ENCODE results near the gene ADAMTSL1. TPM values are rescaled to one million over a fixed set of nuclear protein-coding genes. Genes with fewer than 3 reads are reported as not detected.

ADAMTSL1 gene
- total and polyA plus RNA-seq, 9 of the 15 experiments (the other 6 are each of a cell fraction or from before 2014, with no cell fraction given) = 0.01 TPM; not detected in 8

- Histone ChIP-seq H3K4me1 (replicated peaks in 1 of 2; ENCODE audit: control insufficient read depth in 2 of 2, insufficient read depth in 2 of 2, low read length in 2 of 2) (no peaks in the 10 kb centered on the region), H3K9me1 (ENCODE audit: control insufficient read depth, insufficient read depth, low read length) (no peaks in the 10 kb centered on the region), H2AFZ (ENCODE audit: low read depth, low read length) (no peak overlapping the region), H4K20me1 (replicated peaks; ENCODE audit: control insufficient read depth, insufficient read depth, low read length) (no peaks in the 10 kb centered on the region), H3K9ac (ENCODE audit: insufficient read depth in 1 of 2, low read depth in 2 of 2, low read length in 2 of 2) (no peak overlapping the region), H3K9me3 (replicated peaks; ENCODE audit: control insufficient read depth, insufficient read depth, low read depth, low read length) (no peaks in the 10 kb centered on the region), H3K36me3 (ENCODE audit: control insufficient read depth, insufficient read depth, low read length) (no peaks in the 10 kb centered on the region), H3K4me3 (no peak overlapping the region), H3K4me2 (ENCODE audit: insufficient read depth, low read length) (no peak overlapping the region), H3K27me3 (ENCODE audit: control insufficient read depth in 2 of 2, insufficient read depth in 2 of 2, low read length in 2 of 2) (peaks cover 0 to 6% of the 10 kb centered on the region in 2 experiments; a peak in 3 of 5 replicates), H3K79me2 (ENCODE audit: control insufficient read depth, insufficient read depth, low read length) (no peaks in the 10 kb centered on the region), H3K27ac (ENCODE audit: extremely low read depth, low read depth, low read length) (no peak overlapping the region)
- POLR2A ChIA-PET = no interaction called here
- CTCF ChIA-PET (ENCODE audit: low intra/inter-chr PET ratio) = no interaction called here
- intact Hi-C loops (cut with micrococcal nuclease) = no loop called here
- no peak for ATAC-seq
- no TSS peak for BruUV-seq (replicated peaks)
- in situ Hi-C loops (cut with MboI) = no loop called here
- WGBS (ENCODE audit: insufficient coverage, low coverage, missing lambda C conversion rate) = 0% methylated on average over 2 of the region's 2 CpGs
- FAIRE-seq = no peak
- DNase-seq (ENCODE audit: extremely low read depth in 1 of 4, low spot score in 3 of 4) = no peak
- no peak for TF ChIP-seq SMAD4 (CRISPR knock-in tag; conservative IDR thresholded peaks at IDR 0.05)
- TF ChIP-seq JUND (IDR thresholded peaks at IDR 0.05; ENCODE audit: borderline replicate concordance, low read depth, low read length) = no peak
- no peak for TF ChIP-seq JUND (tag; IDR thresholded peaks at IDR 0.05; ENCODE audit: borderline replicate concordance, low read depth, low read length)
- no peak for TF ChIP-seq TAF9B (IDR thresholded peaks at IDR 0.05; ENCODE audit: partially characterized antibody)
- TF ChIP-seq TAF1 (IDR thresholded peaks at IDR 0.05; ENCODE audit: control insufficient read depth, extremely low read depth, insufficient read depth, low read length, severe bottlenecking) = no peak
- no peak for TF ChIP-seq CUX1 (CRISPR knock-in tag; IDR thresholded peaks at IDR 0.05)
- TF ChIP-seq HEY1 (CRISPR knock-in tag; IDR thresholded peaks at IDR 0.05; ENCODE audit: borderline replicate concordance) = no peak
- TF ChIP-seq ZNF785 (CRISPR knock-in tag; IDR thresholded peaks at IDR 0.05) = no peak
- no peak for TF ChIP-seq MLX (CRISPR knock-in tag; conservative IDR thresholded peaks at IDR 0.05)
- no peak for TF ChIP-seq TARDBP (IDR thresholded peaks at IDR 0.05)
- TF ChIP-seq CTCFL (IDR thresholded peaks at IDR 0.05; ENCODE audit: borderline replicate concordance, insufficient read depth, low read depth, low read length, poor library complexity, severe bottlenecking) = no peak
- no peak for TF ChIP-seq ZNF644 (tag; IDR thresholded peaks at IDR 0.05; ENCODE audit: low read depth)
- TF ChIP-seq SREBF2 (CRISPR knock-in tag; IDR thresholded peaks at IDR 0.05) = no peak
These were observed 297.1 kb downstream of the ADAMTSL1 start for GRCh38 chr9:18771011-18771410.

All from K562 (cell line).